A549 (cell line): ENCODE measurements around the gene SBNO2. TPM values are rescaled to one million over a fixed set of nuclear protein-coding genes. Genes with fewer than 3 reads are reported as not detected.
"Not testable (repeated sequence)": the region's sequence is repeated elsewhere in the genome, so short reads cannot be mapped to it uniquely, and the experiment has no call there.

Experiments used
- ATAC-seq, 2 experiments: fragments of 200-7000 bp in 1 of 2; fragments of >200 bp in 1 of 2; cut with Nextera tagmentation in 1 of 2; cut with Tn5 transposase in 1 of 2; 3 replicates each; pipeline versions ENCODE4 v1.8.0 to v1.9.1; 2018 to 2020; ENCODE audit warnings: mild to moderate bottlenecking in 1 of 2, moderate library complexity in 1 of 2
- CTCF ChIA-PET: fragments of 300-600 bp; sonication (Branson Sonifier 250); formaldehyde crosslinking; extraction: SDS; loops from one replicate; lab custom pipeline; 2021; ENCODE audit warnings: antibody characterized with exemption, inconsistent platforms; lab: Yijun Ruan, JAX
- POLR2A ChIA-PET: fragments of 350-600 bp; formaldehyde crosslinking; extraction: SDS; loops from one replicate; lab custom pipeline; 2021; ENCODE audit warnings: antibody characterized with exemption, inconsistent platforms; lab: Yijun Ruan, JAX
- DNase-seq, 2 experiments: peaks; one replicate each; pipeline versions ENCODE4 v3.0.0 to v3.0.0-alpha.2; 2011 to 2016; ENCODE audit warnings: low read depth in 1 of 2, low spot score in 1 of 2
- FAIRE-seq: peaks from 2 replicates; lab custom pipeline; 2011; peaks lifted over from hg19 to GRCh38; lab: Jason Lieb, UNC
- H3K27ac ChIP-seq, 2 experiments: fragments of >200 bp; sonication (Bioruptor Twin); formaldehyde crosslinking; 3 replicates each; pipeline ENCODE4 v1.5.1; 2016 to 2017
- H3K4me1 ChIP-seq: fragments of >200 bp; sonication (Bioruptor Twin); formaldehyde crosslinking; 3 replicates; pipeline ENCODE4 v1.6.1; 2016
- H3K4me2 ChIP-seq: fragments of >200 bp; sonication (Bioruptor Twin); formaldehyde crosslinking; 3 replicates; pipeline ENCODE4 v1.6.1; 2016
- H3K4me3 ChIP-seq: fragments of >200 bp; sonication (Bioruptor Twin); formaldehyde crosslinking; 3 replicates; pipeline ENCODE4 v1.5.1; 2016
- H3K9me3 ChIP-seq: fragments of >200 bp; sonication (Bioruptor Twin); formaldehyde crosslinking; 3 replicates; pipeline ENCODE4 v1.6.1; 2016
- BHLHE40 ChIP-seq: IDR thresholded peaks from 2 replicates; pipeline ENCODE4 v1.6.1; 2012; ENCODE audit warnings: low read depth, low read length, inconsistent platforms
- CBX2 ChIP-seq: fragments of 200-600 bp; sonication (generic); IDR thresholded peaks from 2 replicates; pipeline ENCODE4 v1.6.1; 2016; ENCODE audit warnings: low read depth, mild to moderate bottlenecking, borderline replicate concordance
- EHF ChIP-seq: fragments of 250-450 bp; sonication (Bioruptor Pico); IDR thresholded peaks from 2 replicates; pipeline ENCODE4 v1.5.0; 2020; ENCODE audit warnings: mild to moderate bottlenecking
- EP300 ChIP-seq, 2 experiments: fragments of >200 bp; sonication (Bioruptor Twin); formaldehyde crosslinking; IDR thresholded peaks; 2 replicates in 1 of 2; 3 replicates in 1 of 2; pipeline ENCODE4 v1.6.1; 2016 to 2017
- JUN ChIP-seq, 2 experiments: fragments of >200 bp; sonication (Bioruptor Twin); formaldehyde crosslinking; IDR thresholded peaks; 2 replicates in 1 of 2; 3 replicates in 1 of 2; pipeline ENCODE4 v1.6.1; 2016 to 2017
- KDM1A ChIP-seq: fragments of 200-600 bp; sonication (generic); IDR thresholded peaks from 2 replicates; pipeline ENCODE4 v1.6.1; 2016; ENCODE audit warnings: low read depth, mild to moderate bottlenecking
- MAZ ChIP-seq: fragments of 150-350 bp; IDR thresholded peaks from 2 replicates; pipeline ENCODE4 v1.6.1; 2014; ENCODE audit warnings: antibody characterized with exemption, low read depth, low read length, borderline replicate concordance
- NFE2L2 ChIP-seq: fragments of 150-350 bp; conservative IDR thresholded peaks from 2 replicates; pipeline ENCODE4 v1.6.1; 2014; ENCODE audit warnings: low read length
- POLR2AphosphoS2 ChIP-seq: conservative IDR thresholded peaks from 2 replicates; pipeline ENCODE4 v1.6.1; 2012; ENCODE audit warnings: low read length, improper control_type of control experiment, inconsistent platforms
- RFX5 ChIP-seq: fragments of 450-650 bp; IDR thresholded peaks from 2 replicates; pipeline ENCODE4 v1.7.1; 2014; ENCODE audit warnings: antibody characterized with exemption, mild to moderate bottlenecking, moderate library complexity
- RNF2 ChIP-seq: fragments of 200-600 bp; sonication (generic); IDR thresholded peaks from 2 replicates; pipeline ENCODE4 v1.6.1; 2016; ENCODE audit warnings: low read depth, mild to moderate bottlenecking, antibody characterized with exemption, moderate library complexity, borderline replicate concordance
- TFCP2L1 ChIP-seq: fragments of 250-450 bp; sonication (Bioruptor Pico); IDR thresholded peaks from 2 replicates; pipeline ENCODE4 v1.5.0; 2021; ENCODE audit warnings: mild to moderate bottlenecking
- ZFP36 ChIP-seq: fragments of 450-650 bp; IDR thresholded peaks from 2 replicates; pipeline ENCODE4 v1.6.1; 2014; ENCODE audit warnings: borderline replicate concordance; ENCODE audit not compliant: partially characterized antibody
- ZNF302 ChIP-seq: fragments of 250-450 bp; sonication (Bioruptor Pico); IDR thresholded peaks from 2 replicates; pipeline ENCODE4 v1.9.0; 2021; ENCODE audit warnings: inconsistent platforms, mild to moderate bottlenecking, moderate library complexity
- WGBS: methylation state at CpG from one replicate; pipeline ENCODE4 v1.1.6; 2017; ENCODE audit errors: missing lambda C conversion rate; 5-methylcytosine and 5-hydroxymethylcytosine counted together
- polyA plus RNA-seq, 4 experiments: library from polyadenylated mRNA; depleted of rRNA in 3 of 4; stranded (reverse); fragments of >200 nt; fragmentation: RNase III in 1 of 4; extraction: RNeasy Plus Mini Kit Qiagen cat#74134 plus additional on column Dnase treatment in 1 of 4; gene quantifications; 2 replicates in 3 of 4; 3 replicates in 1 of 4; pipeline ENCODE4 v1.2.3, GENCODE V29; 2011 to 2017
- TF ChIP-seq, protein P1 (sequence below): IDR thresholded peaks from 2 replicates; pipeline ENCODE4 v1.6.1; 2012
- TF ChIP-seq, protein P2 (sequence below): fragments of >200 bp; sonication (Bioruptor Twin); formaldehyde crosslinking; IDR thresholded peaks from 2 replicates; pipeline ENCODE4 v1.6.1; 2016
- TF ChIP-seq, protein P3 (sequence below): fragments of 150-350 bp; IDR thresholded peaks from 2 replicates; pipeline ENCODE4 v1.6.1; 2014; ENCODE audit warnings: low read depth, mild to moderate bottlenecking, low read length
- TF ChIP-seq, protein P4 (sequence below): IDR thresholded peaks from 2 replicates; pipeline ENCODE4 v1.6.1; 2012; ENCODE audit warnings: low read depth, borderline replicate concordance

The SBNO2 gene
- polyA plus RNA-seq, 2 of the 4 experiments (the other 2 are of a cell fraction): 6.8 to 27.0 TPM

DNA sequence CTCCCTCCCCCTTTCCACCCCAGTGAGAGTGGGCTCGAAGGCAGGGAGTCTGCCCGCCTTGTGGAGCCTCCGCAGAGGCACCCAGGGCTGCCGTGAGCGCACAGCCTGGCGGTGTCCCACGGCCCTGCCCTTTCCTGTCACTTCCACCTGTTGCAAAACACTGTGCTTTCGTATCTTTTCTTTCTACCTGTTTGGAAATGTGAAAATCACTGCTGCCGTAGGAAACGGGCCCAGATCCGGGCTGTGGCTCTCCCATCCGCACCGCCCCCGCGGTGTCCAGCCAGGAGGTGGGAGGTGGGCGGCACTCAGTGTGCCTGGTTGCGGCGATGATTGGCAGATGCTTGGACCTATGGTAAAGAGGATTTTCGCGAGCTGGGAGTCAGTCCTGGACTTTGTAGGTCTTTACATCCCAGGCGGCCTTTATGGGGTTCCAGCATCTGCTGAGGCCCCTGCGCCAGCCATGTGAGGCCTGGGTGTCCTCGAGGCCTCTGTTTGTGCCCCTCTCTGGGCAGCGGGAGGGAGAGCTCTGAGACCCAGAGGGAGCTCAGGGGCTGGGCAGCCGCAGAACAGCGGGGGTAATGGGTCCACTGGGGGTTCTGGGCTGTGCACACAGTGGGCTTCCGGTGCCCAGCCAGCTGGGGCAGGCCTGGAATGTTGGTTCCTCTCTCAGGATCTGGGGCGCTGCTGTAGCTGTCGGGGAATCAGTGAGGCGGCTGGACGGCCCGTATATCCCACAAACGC is 37.6 kb upstream of the SBNO2 start:
- POLR2A ChIA-PET: no interaction called here
- FAIRE-seq (no peak), ATAC-seq (no peak), DNase-seq (peak in 1 of 2 experiments; percentile 47)
- Histone ChIP-seq H3K9me3 (no peaks in the 10 kb centered on the region), H3K4me1 (peaks cover 38% of the 10 kb centered on the region), H3K4me3 (no peak overlapping the region), H3K4me2 (no peak overlapping the region), H3K27ac (no peak overlapping the region)
- TF ChIP-seq, protein P1, sequence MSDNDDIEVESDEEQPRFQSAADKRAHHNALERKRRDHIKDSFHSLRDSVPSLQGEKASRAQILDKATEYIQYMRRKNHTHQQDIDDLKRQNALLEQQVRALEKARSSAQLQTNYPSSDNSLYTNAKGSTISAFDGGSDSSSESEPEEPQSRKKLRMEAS: no peak
- TF ChIP-seq MAZ: no peak
- WGBS: 97% methylated on average over 28 of the region's 33 CpGs
- CTCF ChIA-PET: interaction anchor here (0.6 to 3.5 kb wide), 6 partner anchors 9 to 98 kb away, joined by 3 to 19 read pairs (median 4); no protein-coding TSS in a partner anchor

DNA sequence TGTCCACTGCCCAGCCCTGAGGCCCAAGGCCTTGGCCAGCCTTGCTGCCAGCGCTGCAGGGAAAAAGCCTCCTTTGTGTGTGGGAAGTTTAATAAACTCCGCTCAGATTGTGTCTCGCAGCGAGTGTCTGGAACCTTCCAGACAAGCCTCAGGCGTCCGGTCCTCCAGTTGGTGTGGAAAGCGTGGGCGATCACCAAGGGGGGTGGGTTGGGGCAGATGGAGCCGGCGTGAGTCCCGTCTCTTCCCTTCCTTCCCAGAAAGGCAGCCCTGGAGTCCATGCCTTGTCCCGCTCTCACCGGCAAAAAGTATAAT is 36.1 kb upstream of the SBNO2 start:
- Histone ChIP-seq H3K9me3 (no peaks in the 10 kb centered on the region), H3K4me3 (no peak overlapping the region), H3K4me1 (peaks cover 29% of the 10 kb centered on the region), H3K4me2 (no peak overlapping the region), H3K27ac (peak overlapping the region in 1 of 2 experiments; percentile 60; a peak in 2 of 6 replicates)
- whole genome bisulfite sequencing: 92% methylated on average over 6 of the region's 13 CpGs
- DNase-seq (no peak), FAIRE-seq (no peak), ATAC-seq (no peak)
- TF ChIP-seq KDM1A (no peak), BHLHE40 (no peak), RFX5 (no peak), ZFP36 (no peak), RNF2 (no peak), NFE2L2 (no peak), EP300 (IDR thresholded peaks at IDR 0.05) (no peak), ZNF302 (CRISPR knock-in tag) (no peak), TFCP2L1 (CRISPR knock-in tag) (no peak), JUN (IDR thresholded peaks at IDR 0.05) (no peak), EHF (CRISPR knock-in tag) (no peak), POLR2AphosphoS2 (no peak), CBX2 (no peak)
- TF ChIP-seq, protein P2, sequence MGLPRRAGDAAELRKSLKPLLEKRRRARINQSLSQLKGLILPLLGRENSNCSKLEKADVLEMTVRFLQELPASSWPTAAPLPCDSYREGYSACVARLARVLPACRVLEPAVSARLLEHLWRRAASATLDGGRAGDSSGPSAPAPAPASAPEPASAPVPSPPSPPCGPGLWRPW: no peak
- TF ChIP-seq, protein P3, sequence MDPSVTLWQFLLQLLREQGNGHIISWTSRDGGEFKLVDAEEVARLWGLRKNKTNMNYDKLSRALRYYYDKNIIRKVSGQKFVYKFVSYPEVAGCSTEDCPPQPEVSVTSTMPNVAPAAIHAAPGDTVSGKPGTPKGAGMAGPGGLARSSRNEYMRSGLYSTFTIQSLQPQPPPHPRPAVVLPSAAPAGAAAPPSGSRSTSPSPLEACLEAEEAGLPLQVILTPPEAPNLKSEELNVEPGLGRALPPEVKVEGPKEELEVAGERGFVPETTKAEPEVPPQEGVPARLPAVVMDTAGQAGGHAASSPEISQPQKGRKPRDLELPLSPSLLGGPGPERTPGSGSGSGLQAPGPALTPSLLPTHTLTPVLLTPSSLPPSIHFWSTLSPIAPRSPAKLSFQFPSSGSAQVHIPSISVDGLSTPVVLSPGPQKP: no peak
- TF ChIP-seq, protein P4, sequence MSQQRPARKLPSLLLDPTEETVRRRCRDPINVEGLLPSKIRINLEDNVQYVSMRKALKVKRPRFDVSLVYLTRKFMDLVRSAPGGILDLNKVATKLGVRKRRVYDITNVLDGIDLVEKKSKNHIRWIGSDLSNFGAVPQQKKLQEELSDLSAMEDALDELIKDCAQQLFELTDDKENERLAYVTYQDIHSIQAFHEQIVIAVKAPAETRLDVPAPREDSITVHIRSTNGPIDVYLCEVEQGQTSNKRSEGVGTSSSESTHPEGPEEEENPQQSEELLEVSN: no peak
- ChIA-PET POLR2A (no interaction called here), CTCF (interaction anchor here (0.9 to 3.5 kb wide), 2 partner anchors 10 to 13 kb away, joined by 3 to 17 read pairs; no protein-coding TSS in a partner anchor)

DNA sequence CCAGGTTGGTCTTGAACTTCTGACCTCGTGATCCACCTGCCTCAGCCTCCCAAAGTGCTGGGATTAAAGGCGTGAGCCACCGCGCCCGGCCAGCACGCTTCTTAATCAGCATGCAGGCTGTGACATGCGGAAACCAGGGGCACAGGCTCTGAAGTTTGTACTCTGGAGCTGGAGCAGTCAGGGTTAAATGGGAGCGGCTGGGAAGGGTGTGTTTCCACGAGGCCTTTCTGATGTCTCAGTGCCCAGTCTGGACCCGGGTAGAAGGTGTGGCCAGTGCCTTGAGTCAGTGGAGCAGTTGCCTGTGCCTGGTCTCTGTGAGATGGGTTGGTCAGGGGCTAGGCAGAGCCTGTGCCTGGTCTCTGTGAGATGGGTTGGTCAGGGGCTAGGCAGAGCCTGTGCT is 34.8 kb upstream of the SBNO2 start:
- ATAC-seq, H3K9me3 ChIP-seq, POLR2A ChIA-PET, FAIRE-seq, H3K4me3 ChIP-seq: not testable (repeated sequence)
- CTCF ChIA-PET: interaction anchor here (0.5 kb wide), 1 partner anchor 15 kb away, joined by 3 read pairs; no protein-coding TSS in a partner anchor
- DNase-seq: peak in 1 of 2 experiments; percentile 35
- WGBS: 72% methylated on average over 10 of the region's 10 CpGs
- H3K27ac ChIP-seq: 0 out of 6 replicates have a peak overlapping the region, but pooled peaks of 1 of the 2 experiments have one; percentile 0
- peak overlapping the region; percentile 18; the same call in 1 of the 3 replicates for H3K4me2 ChIP-seq
- peaks cover 17% of the 10 kb centered on the region for H3K4me1 ChIP-seq
